Measurements from ENCODE around the gene MVB12A.

MVB12A gene

DNA sequence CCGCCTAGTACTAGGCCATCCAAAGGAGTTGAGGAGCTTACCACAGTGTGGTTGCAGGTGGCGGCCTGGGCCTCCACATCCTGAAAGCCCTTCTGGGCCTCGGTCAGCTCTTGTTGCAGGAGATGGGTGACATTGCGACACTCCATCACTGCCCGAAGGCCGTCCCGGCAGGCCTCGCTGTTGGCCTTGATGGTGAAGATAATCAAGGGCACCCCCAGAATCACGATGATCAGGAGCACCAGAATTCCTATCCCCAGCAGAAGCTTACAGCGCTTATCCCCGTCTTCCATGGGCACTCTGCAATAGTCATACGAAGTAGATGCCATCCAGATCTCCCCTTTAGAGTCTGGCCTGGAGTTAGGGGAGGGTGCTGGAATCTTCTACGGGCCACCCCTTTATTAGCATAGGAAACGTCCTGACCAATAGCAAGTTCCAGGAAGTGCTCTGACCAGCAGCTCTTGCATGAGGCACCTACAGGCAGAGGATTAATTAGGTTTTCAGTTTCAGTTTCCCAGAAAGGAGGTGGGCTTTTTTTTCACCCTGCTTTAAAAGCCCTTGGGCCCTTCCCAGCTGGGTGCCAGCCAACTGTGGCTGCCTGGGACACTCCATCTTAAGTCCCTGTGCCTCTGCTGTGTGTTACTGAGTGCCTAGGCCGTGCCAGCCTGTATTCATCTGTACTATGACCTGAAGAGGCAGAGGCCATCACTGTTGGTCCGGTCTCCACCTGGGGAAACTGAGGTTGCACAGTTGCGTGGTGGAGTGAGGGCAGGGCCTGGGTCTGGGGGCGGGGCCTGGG, 14.4 kb upstream of the MVB12A start, which contains the start of gene BST2:
TSS of gene BST2 (minus strand) at position 381 of the 796 bp plus-strand sequence. CDS start at position 326, 55 bp downstream.
- peak; percentile 87 to 88 for ATAC-seq

- peak in 1 of 2 donors; percentile 36 for ATAC-seq
These were observed 13.6 kb upstream of the MVB12A start for GRCh38 chr19:17406046-17406886.

DNA sequence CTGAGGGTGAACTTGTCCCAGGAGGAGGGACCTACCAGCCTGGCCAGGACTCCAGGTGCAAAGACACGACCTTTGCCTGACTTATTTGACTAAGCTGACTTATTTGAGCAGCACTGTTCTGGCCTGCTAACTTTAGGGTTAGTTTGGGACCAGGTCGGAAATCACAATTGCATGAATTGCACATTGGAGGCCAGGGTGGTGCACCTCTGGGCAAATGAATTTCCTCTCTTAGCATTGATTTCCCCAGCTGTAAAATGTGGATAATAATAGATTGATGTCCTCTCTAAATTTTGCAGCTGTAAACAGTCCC, 13.0 kb upstream of the MVB12A start:
- ATAC-seq: no peak

DNA sequence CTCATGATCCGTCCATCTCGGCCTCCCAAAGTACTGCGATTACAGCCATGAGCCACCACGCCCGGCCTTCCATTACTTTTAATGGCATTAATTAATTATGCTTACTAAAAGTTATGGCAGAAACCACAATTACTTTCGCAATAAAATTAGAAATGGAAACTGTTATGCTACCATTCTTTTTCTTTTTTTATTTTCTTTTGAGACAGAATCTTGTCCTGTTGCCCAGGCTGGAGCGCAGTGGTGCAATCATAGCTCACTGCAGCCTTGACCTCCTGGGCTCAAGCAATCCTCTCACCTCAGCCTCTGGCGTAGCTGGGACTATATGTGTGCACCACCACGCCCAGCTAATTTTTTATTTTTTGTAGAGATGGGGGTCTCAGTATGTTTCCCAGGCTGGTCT, 9.9 kb upstream of the MVB12A start:
- no peak for ATAC-seq

GRCh38 chr19:17411801-17412200, 8.0 kb upstream of the MVB12A start:
- ATAC-seq: no peak

GRCh38 chr19:17414097-17414496, 5.8 kb upstream of the MVB12A start:
- ATAC-seq: no peak

- ATAC-seq: no peak
These were observed 4.7 kb upstream of the MVB12A start for GRCh38 chr19:17415121-17415520.

DNA sequence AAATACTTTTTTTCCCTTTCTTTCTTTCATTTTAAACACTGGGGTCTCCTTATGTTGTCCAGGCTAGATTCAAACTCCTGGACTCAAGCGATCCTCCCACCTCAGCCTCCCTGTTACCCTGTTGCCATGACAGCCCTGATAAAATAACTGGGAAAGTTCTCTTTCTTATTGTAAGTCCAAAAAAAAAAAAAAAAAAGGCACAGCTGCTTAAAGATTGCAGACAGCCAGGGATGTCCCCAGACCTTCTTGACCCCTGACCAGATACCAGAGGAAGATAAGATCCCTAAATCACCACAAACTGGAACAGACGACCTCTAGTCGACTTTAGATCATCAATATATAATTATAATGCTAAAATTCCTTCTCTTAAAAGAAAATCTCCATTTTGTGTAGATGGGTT, 1.1 kb upstream of the MVB12A start:
- no peak for ATAC-seq

DNA sequence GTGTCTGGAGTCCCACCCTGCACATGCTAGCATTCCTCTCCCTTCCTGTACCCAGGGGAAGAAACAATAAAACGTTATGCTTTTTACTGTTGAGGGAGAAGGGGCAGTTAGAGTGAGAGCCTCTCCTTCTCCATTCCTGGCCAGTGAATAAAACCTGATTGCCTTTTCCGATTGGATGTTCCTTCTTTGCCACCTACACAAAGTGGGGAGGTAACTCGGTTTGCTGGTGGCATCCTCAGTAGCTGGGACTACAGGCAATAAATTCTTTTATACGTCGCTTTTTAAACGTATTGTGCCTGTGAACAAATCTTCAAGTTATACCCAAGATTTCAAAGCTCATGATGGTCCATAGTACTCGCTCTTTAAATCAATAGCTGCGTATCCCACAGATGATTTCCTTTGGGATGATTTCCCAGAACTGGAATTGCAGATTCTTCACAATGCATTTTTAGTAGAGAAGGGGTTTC, 660 bp upstream of the MVB12A start:
- ATAC-seq: no peak

GRCh38 chr19:17420475-17420924, 653 bp downstream of the MVB12A start:
- no peak for ATAC-seq

DNA sequence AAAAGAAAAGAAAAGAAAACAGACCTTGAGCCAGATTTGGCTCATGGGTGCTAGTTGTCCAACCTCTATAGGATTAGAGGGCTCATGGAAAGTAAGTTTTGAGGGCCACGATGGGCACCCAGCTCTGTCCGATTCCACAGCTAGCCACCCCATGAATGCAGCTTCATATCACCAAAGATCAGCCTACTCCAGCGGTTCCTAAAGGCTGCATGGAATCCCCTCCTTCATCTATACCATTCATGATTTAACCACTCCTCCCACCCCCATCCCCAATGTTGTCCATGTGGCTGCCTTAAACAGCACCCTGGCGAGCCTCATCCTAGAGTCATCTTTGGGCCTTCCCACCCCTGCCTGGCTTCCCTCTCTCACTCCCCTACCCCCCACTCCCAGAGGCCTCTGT, 2.1 kb downstream of the MVB12A start:
- no peak for ATAC-seq

DNA sequence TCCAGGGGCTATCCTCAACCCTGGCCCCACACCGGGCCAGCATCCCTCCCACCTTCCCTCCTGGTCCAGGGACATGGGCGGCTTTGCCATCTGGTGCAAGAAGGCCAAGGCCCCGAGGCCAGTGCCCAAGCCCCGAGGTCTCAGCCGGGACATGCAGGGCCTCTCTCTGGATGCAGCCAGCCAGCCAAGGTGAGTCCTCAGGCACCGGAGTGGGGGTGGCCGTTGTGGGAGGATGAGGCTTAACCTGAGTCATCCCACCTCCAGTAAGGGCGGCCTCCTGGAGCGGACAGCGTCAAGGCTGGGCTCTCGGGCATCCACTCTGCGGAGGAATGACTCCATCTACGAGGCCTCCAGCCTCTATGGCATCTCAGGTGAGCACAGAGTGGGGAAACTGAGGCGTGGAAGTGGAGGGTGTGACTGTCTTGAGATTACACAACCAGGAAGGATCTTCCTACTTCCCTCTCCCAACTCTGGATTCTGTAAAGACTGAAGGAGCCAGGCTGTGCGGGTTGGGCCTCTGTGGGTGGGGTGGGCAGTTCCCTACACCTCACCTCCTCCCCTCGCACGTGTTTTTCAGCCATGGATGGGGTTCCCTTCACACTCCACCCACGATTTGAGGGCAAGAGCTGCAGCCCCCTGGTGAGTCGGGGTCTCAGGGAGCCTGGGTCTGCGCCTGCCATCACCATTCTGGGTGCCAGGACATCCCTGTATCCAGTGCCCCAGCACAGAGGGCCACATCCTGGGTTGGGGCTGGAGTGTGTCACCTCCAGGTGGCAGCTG, 3.8 kb downstream of the MVB12A start:
- ATAC-seq: no peak

GRCh38 chr19:17424743-17425365, 5.0 kb downstream of the MVB12A start:
- ATAC-seq: peak in 1 of 2 donors; percentile 33

DNA sequence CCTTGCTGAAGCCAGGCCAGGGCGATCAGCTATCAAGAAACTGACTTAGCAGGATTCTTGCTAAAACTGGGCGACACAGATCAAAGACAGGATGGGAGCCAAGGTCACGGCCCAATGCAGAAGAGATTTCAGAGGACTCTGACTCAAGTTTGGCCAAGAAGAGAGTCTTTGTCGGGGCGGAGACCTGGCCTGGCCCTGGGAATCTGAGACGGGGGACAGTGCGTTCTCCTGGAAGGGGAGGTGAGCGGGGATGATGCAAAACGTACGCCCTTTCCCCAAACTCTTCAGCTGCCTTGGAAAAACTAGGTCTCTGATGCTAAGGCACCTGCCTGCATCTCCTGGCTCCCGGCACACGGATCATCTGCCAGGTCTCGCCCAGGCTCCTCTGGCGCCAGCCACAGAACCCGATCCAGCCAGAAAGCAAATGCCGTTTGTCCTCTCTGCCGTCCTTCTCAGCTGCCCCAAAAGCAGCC, 9.8 kb downstream of the MVB12A start:
- no peak for ATAC-seq

DNA sequence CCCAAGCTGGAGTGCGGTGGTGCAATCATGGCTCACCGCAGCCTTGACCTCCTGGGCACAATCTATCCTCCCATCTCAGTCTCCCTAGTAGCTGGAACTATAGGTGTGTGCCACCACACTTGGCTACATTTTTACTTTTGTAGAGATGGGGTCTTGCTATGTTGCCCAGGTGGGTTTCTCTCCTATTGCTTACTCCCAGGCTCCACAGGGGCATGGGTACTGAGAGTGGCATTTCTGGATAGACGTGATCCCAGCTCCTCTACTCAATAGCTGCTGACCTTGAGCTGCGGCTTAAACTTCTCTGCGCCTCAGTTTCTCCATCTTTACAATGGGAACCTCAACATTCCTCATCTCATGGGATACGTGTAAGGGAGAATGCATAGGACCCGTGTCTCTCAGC, 11.6 kb downstream of the MVB12A start:
- no peak for ATAC-seq

- ATAC-seq: no peak
These were observed 15.4 kb downstream of the MVB12A start for GRCh38 chr19:17435218-17435617.

GRCh38 chr19:17436094-17436873, 16.4 kb downstream of the MVB12A start:
- ATAC-seq: no peak

GRCh38 chr19:17436874-17437267, 17.0 kb downstream of the MVB12A start:
- no peak for ATAC-seq

GRCh38 chr19:17441241-17442021, 21.6 kb downstream of the MVB12A start:
- peak; percentile 63 to 67 for ATAC-seq

DNA sequence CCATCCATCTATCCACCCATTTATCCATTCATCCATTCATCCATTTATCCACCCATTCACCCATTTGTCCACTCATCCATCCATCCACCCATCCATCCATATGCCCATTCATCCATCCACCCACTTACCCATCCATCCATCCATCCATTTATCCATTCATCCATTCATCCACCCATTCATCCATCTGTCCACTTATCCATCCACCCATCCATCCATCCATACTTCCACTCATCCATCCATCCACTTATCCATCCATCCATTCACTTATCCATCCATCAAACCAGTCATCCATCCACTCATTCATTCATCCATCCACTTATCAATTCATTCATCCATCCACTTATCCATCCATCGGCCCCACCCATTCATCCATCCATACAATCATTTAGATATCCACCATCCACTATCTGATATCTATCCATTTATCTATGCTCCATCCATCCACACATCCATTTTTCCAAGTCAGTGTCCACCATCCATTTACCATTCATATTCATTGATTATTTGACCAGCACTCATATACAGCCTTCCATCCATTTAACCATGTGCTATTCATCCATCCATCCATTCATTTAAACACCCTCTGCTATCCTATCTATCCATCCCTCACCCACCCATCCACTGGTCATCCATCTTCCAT, 25.8 kb downstream of the MVB12A start:
- ATAC-seq: no peak
